CD4-positive, alpha-beta T cell treated with Interleukin-1 beta for 1 hour (primary cell): ENCODE measurements around the gene KMT2C.

Experiments
- DNase-seq, 2 donors: peaks; one replicate each; pipeline ENCODE4 v3.0.0-alpha.2; 2020 to 2022

KMT2C gene

GRCh38 chr7:152193880-152194279 is 241.9 kb downstream of the KMT2C start:
- no peak for DNase-seq

- DNase-seq = no peak
Measured at GRCh38 chr7:152189061-152189460, 246.7 kb downstream of the KMT2C start.

- no peak for DNase-seq
Measured at GRCh38 chr7:152185558-152185957, 250.2 kb downstream of the KMT2C start.

- DNase-seq = no peak
Measured at GRCh38 chr7:152180587-152180986, 255.2 kb downstream of the KMT2C start.

- no peak for DNase-seq
Measured at GRCh38 chr7:152180048-152180447, 255.8 kb downstream of the KMT2C start.

- no peak for DNase-seq
Measured at GRCh38 chr7:152178405-152179058, 257.3 kb downstream of the KMT2C start.

- no peak for DNase-seq
Measured at GRCh38 chr7:152177681-152178404, 258.0 kb downstream of the KMT2C start.

- DNase-seq = no peak
Measured at GRCh38 chr7:152176797-152177196, 259.0 kb downstream of the KMT2C start.

GRCh38 chr7:152173372-152174070 is 262.3 kb downstream of the KMT2C start:
- DNase-seq = no peak

- DNase-seq = no peak
Measured at GRCh38 chr7:152162287-152162686, 273.5 kb downstream of the KMT2C start.

- DNase-seq = no peak
Measured at GRCh38 chr7:152161171-152161570, 274.6 kb downstream of the KMT2C start.

- DNase-seq = peak in 1 of 2 donors; percentile 42
Measured at GRCh38 chr7:152158801-152159587, 276.8 kb downstream of the KMT2C start.

GRCh38 chr7:152152267-152152666 is 283.5 kb downstream of the KMT2C start:
- DNase-seq = no peak

GRCh38 chr7:152149363-152149762 is 286.4 kb downstream of the KMT2C start:
- DNase-seq = no peak

GRCh38 chr7:152148706-152149105 is 287.1 kb downstream of the KMT2C start:
- no peak for DNase-seq

- peak; percentile 27 to 55 for DNase-seq
Measured at GRCh38 chr7:152145853-152146466, 289.8 kb downstream of the KMT2C start.

- peak in 1 of 2 donors; percentile 28 for DNase-seq
Measured at GRCh38 chr7:152144557-152145245, 291.1 kb downstream of the KMT2C start.

GRCh38 chr7:152142976-152143595 is 292.7 kb downstream of the KMT2C start:
- no peak for DNase-seq

- no peak for DNase-seq
Measured at GRCh38 chr7:152140560-152140959, 295.2 kb downstream of the KMT2C start.

- DNase-seq = no peak
Measured at GRCh38 chr7:152140067-152140466, 295.7 kb downstream of the KMT2C start.

- DNase-seq = no peak
Measured at GRCh38 chr7:152137476-152138025, 298.3 kb downstream of the KMT2C start.
